GM12878 (cell line): ENCODE results near the gene PRELID2.

Source experiments
- NFYB ChIP-seq: IDR thresholded peaks from 2 replicates; pipeline ENCODE4 v1.6.1; 2011; ENCODE audit warnings: low read depth, mild to moderate bottlenecking, low read length, improper control_type of control experiment, moderate library complexity; ENCODE audit not compliant: insufficient read depth
- PBX3 ChIP-seq: IDR thresholded peaks from 2 replicates; pipeline ENCODE4 v1.6.1; 2011; ENCODE audit warnings: mild to moderate bottlenecking, low read depth, low read length, moderate library complexity; ENCODE audit not compliant: insufficient replicate concordance
- POLR2A ChIP-seq: IDR thresholded peaks from 2 replicates; pipeline ENCODE4 v1.6.1; 2011; ENCODE audit warnings: low read depth, mild to moderate bottlenecking, low read length

- TF ChIP-seq PBX3 (no peak), NFYB (no peak), POLR2A (no peak)
Observed at GRCh38 chr5:145825751-145826180, 9.4 kb downstream of the PRELID2 start.
